Measurements from ENCODE around the gene MYBPC1. TPM values are rescaled to one million over a fixed set of nuclear protein-coding genes. Genes with fewer than 3 reads are reported as not detected.

MYBPC1 gene
- total RNA-seq, 6 experiments from 2014 or later, result 0.07 to 6.3 (median 0.66) TPM; not detected in 1

DNA sequence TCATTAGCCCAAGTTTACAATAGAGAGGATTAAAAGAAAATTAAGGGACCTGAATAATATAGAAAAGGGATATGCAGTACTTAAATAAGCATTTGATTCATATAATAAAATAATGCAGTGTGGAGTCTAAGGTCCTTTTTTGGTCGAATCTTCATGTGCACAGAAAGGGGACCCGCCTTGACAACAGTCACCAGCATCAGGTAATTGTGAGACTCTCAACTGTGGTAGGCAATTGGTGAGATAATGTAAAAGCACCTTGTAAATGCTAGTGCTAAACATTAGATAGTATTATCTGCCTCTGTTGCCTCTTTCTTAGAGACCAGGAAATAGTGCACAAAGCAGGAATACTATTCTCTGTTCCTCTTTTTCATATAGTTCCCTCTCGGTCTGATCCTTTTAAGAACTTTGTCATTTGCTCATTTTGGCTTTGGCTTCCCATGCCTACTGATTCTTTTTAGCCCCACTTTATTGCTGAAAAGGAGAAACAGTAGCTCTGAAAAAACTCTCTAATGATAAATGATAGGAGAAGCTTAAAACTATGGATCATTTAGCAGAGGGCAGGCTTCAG lies 120.2 kb downstream of the MYBPC1 start:
- peaks cover 0 to 60% (median 17%) of the 10 kb centered on the region in 4 donors for H3K4me1 ChIP-seq
- no peak for ATAC-seq
- no peak for TF ChIP-seq POLR2A (IDR thresholded peaks at IDR 0.05)
- no peak for TF ChIP-seq CTCF (IDR thresholded peaks at IDR 0.05)
- no peaks in the 10 kb centered on the region for H3K9me3 ChIP-seq
- intact Hi-C loops (cut with DNase I), result no loop called here
- no peak for DNase-seq
- H3K4me3 ChIP-seq, result no peak overlapping the region
- H3K27ac ChIP-seq, result peak overlapping the region in 1 of 3 donors; percentile 79
- 73% methylated on average over 3 of the region's 3 CpGs for WGBS (ENCODE audit: insufficient coverage, low coverage, low lambda C conversion rate, missing lambda C conversion rate)
- no peaks in the 10 kb centered on the region for H3K27me3 ChIP-seq
- H3K36me3 ChIP-seq, result no peaks in the 10 kb centered on the region

DNA sequence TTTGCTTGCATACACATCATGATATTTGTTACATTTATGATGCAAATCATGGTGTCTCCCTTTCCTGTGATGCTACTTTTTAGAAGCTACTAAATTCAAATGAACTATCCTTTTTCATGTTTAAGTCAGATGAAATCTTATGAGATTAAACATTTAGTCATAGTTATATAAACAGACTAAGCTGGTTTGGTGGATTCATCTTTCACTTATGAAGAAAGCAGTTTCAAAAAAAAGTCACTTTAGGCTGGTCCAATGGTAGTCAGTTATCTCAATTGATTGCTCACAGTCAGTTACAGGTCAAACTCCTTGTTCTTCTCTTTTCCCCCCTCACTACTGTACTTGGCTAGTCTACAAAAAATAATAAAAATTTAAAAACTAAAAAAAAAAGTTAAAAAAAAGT lies 124.8 kb downstream of the MYBPC1 start:
- H3K27me3 ChIP-seq, result no peaks in the 10 kb centered on the region
- intact Hi-C loops (cut with DNase I), result no loop called here
- H3K36me3 ChIP-seq, result peaks cover 4 to 19% (median 6%) of the 10 kb centered on the region in 4 donors
- TF ChIP-seq POLR2A (IDR thresholded peaks at IDR 0.05), result no peak
- TF ChIP-seq CTCF (IDR thresholded peaks at IDR 0.05), result no peak
- no peak overlapping the region for H3K27ac ChIP-seq
- no peak for DNase-seq
- H3K4me1 ChIP-seq, result peaks cover 0 to 18% (median 5%) of the 10 kb centered on the region in 4 donors
- peak in 1 of 4 donors; percentile 36 for ATAC-seq
- H3K9me3 ChIP-seq, result no peaks in the 10 kb centered on the region
- no peak overlapping the region for H3K4me3 ChIP-seq

- intact Hi-C loops (cut with DNase I), result no loop called here
- no peak overlapping the region for H3K27ac ChIP-seq
- DNase-seq, result no peak
- TF ChIP-seq POLR2A (IDR thresholded peaks at IDR 0.05), result no peak
- no peaks in the 10 kb centered on the region for H3K9me3 ChIP-seq
- H3K27me3 ChIP-seq, result no peaks in the 10 kb centered on the region
- peaks cover 4 to 23% (median 8%) of the 10 kb centered on the region in 4 donors for H3K36me3 ChIP-seq
- H3K4me1 ChIP-seq, result peaks cover 0 to 12% (median 2%) of the 10 kb centered on the region in 4 donors
- no peak for ATAC-seq
- no peak overlapping the region for H3K4me3 ChIP-seq
Measured at GRCh38 chr12:101720118-101720517, 125.3 kb downstream of the MYBPC1 start.

- no peaks in the 10 kb centered on the region for H3K9me3 ChIP-seq
- H3K27me3 ChIP-seq, result no peaks in the 10 kb centered on the region
- H3K36me3 ChIP-seq, result peaks cover 4 to 41% (median 12%) of the 10 kb centered on the region in 4 donors
- intact Hi-C loops (cut with DNase I), result no loop called here
- no peak for ATAC-seq
- H3K27ac ChIP-seq, result no peak overlapping the region
- WGBS (ENCODE audit: insufficient coverage, low coverage, low lambda C conversion rate, missing lambda C conversion rate), result 98% methylated on average over 3 of the region's 4 CpGs
- H3K4me3 ChIP-seq, result no peak overlapping the region
- no peaks in the 10 kb centered on the region for H3K4me1 ChIP-seq
- DNase-seq, result no peak
- TF ChIP-seq POLR2A (IDR thresholded peaks at IDR 0.05), result no peak
- TF ChIP-seq CTCF (IDR thresholded peaks at IDR 0.05), result no peak
Measured at GRCh38 chr12:101722392-101722791, 127.6 kb downstream of the MYBPC1 start.

DNA sequence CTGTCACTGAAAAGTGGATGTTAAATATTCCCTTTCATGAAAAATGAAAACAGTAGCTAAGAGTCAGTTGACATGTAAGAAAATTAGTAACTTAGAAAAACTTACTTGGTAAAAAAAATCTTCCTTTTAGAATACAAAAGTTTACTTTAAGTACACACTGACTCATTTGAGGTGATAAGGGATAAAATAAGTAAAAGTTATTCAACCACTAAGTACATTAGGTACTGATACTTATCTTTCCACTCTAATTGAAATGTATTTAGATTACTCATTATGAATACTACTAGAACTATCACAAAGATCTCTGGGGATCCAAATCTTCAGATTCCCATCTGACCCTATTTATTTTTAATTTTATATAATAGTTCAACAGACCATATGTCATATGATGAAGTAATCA lies 132.3 kb downstream of the MYBPC1 start:
- no peak for ATAC-seq
- TF ChIP-seq POLR2A (IDR thresholded peaks at IDR 0.05), result no peak
- TF ChIP-seq CTCF (IDR thresholded peaks at IDR 0.05), result no peak
- peaks cover 4 to 77% (median 12%) of the 10 kb centered on the region in 4 donors for H3K36me3 ChIP-seq
- no peak overlapping the region for H3K27ac ChIP-seq
- no peak for DNase-seq
- H3K9me3 ChIP-seq, result no peaks in the 10 kb centered on the region
- no peaks in the 10 kb centered on the region for H3K4me1 ChIP-seq
- H3K27me3 ChIP-seq, result no peaks in the 10 kb centered on the region
- no peak overlapping the region for H3K4me3 ChIP-seq
- intact Hi-C loops (cut with DNase I), result no loop called here
